Ureter (tissue), 1 donor: ENCODE data around the gene ATRNL1. TPM values are rescaled to one million over a fixed set of nuclear protein-coding genes. Genes with fewer than 3 reads are reported as not detected.

Source experiments
- DNase-seq: peaks from one replicate; pipeline ENCODE4 v3.0.0-alpha.2; 2020; ENCODE audit warnings: low spot score
- total RNA-seq: library from RNA; stranded (reverse); gene quantifications from one replicate; pipeline ENCODE4 v1.2.4, GENCODE V29; 2023
- donor health status: DM: yes; HTN: yes; CAD: no.

The ATRNL1 gene
- total RNA-seq, 1 donor from 2014 or later, result 18.4 TPM

DNA sequence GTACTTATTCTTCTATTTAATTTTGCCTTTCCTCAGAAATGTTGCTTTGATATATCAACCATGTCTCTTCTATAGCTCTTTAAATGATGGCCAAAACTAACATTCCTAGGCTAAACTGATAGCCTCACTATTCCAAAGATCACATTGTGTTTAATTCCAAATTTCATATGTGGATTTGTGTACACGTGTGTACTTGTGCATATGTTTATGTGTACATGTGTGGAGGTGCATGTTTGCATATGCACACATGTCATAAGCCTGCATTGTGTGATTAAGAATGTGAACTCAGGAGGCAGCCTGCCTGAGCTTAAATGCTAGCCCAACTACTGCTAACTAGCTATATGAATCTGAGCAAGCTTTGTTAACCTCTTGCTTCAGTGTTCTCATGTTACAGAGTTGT is 753.4 kb downstream of the ATRNL1 start:
- no peak for DNase-seq

DNA sequence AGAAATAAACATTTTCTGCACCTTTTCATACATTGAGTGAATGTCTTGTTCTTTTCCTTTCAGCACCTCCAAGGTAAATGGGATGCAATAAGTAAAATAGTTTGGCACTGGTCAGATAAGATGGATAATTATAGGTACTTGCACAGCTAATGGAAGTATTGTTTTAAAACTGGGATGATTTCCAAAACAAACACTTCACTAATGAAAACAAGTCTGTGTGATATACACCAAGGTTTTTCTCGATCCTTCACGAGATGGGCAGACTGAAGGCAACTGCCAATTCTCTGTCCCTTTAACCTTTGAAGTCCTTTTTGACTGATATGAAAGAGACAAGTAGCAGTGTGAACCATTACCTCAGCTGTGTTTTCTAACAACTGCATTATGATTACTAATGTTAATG is 756.0 kb downstream of the ATRNL1 start:
- DNase-seq, result no peak

GRCh38 chr10:115850666-115851065 is 757.5 kb downstream of the ATRNL1 start:
- no peak for DNase-seq

GRCh38 chr10:115851695-115852094 is 758.5 kb downstream of the ATRNL1 start:
- no peak for DNase-seq

- no peak for DNase-seq
These were observed 761.7 kb downstream of the ATRNL1 start for GRCh38 chr10:115854740-115855435.

- DNase-seq, result peak; percentile 43
These were observed 763.4 kb downstream of the ATRNL1 start for GRCh38 chr10:115856580-115856979.

- no peak for DNase-seq
These were observed 764.7 kb downstream of the ATRNL1 start for GRCh38 chr10:115857856-115858255.

GRCh38 chr10:115860182-115861107 is 767.3 kb downstream of the ATRNL1 start:
- DNase-seq, result no peak

- no peak for DNase-seq
These were observed 768.3 kb downstream of the ATRNL1 start for GRCh38 chr10:115861455-115861854.

DNA sequence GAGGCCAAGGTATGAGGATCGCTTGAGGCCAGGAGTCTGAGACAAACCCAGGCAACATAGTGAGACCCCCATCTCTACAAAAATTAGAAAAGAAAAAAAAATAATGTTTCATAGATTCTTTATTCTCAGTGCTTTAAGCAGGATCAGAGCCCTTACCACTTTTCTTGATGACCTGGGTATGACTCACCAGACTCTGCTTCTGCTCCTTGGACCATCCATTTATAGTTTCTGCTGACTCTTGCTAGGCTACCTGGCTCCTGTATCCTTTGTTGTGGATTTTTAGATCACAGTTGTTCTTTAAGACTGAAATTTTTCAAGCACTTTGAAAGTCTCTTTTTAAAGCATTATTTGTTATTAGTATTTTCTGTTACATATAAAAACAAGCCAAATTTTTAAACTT is 768.7 kb downstream of the ATRNL1 start:
- DNase-seq, result no peak

GRCh38 chr10:115866174-115866573 is 773.0 kb downstream of the ATRNL1 start:
- DNase-seq, result no peak

- DNase-seq, result no peak
These were observed 773.5 kb downstream of the ATRNL1 start for GRCh38 chr10:115866691-115867090.

DNA sequence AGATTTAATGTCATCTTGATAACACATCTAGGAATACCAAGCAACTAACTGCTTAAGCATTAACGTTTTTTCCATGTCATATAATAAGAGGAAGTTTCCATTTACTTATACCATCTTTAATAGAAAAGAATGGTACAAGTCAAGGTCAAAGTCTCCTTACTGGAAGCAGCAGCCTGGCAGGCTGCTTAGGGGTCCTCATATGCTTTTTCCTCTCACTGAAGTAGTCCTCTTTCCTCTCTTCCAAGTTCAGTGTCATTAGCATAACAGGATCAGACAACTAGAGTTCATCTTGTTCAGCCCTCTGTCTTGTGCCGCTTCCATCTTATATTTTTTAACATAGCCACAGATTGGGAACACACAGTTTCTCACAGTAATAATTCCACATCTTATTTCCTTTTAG is 774.1 kb downstream of the ATRNL1 start:
- DNase-seq, result no peak

DNA sequence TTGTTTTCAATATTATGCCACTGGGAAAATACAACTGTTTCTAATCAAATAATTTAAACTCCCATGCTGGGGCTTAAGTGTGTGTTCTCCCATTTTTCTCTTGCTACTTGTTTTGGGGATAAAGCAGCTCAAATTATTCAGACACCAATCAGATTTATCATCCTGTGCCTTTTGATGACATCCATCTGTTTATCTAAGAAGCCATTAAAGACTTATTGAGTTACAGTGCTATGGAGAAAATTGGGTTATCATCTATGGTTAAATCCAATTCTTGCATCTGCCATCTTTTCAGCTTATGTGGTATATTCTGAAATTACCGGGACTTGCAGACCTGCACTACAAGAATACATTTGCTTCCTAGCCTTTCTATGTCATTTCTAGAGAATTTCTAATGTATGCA is 778.7 kb downstream of the ATRNL1 start:
- no peak for DNase-seq

DNA sequence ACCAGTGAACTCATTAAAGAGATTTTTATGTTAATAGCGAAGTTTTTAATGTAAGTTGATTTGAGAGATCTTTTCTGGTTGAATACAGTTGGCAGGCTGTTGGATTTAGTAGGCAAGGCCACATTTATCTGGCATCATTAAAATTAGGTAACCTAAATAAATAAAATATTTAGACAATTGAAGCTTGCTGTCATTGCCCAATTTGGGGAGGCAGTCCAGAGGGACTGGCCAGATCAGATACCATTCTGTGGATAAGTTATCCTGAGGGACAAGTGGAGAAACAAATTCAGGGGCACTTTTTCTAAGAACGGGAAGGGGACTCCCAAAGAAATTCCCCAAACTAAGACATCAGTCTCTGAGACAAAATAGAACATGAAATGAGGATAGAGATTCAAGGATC is 782.0 kb downstream of the ATRNL1 start:
- DNase-seq, result no peak

DNA sequence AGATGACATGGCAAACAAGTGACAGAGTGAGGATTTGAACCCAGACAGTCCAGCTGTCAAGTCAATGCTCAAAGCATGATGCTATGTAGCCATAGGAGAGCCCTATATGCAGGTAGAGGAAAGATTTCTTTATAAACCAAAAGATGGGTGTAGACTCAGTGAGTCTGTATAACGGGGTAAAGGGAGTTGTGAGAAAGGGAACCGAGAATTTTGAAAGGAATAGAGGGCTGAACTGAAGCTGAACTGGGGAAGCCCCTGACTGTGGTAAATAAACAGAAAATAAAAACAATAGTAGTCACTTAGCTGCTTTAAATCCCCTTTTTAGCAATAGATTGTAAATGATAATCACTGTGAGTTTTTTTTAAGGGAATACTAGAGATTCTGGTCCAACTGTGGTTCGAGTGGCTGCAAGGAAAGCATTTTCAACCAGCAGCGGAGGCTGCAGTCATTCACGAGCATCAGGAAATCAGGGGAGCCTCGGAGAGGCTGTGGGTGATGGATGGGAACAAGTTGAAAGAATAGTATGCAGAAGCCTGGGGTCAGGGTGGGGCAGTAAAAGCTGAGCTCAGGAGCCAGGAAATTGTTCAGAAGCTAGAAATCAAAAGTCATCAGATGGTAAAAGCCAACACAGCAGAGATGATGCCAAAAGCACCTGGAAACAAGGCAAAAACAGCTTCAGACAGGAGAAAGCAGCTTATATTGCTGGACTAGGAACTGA is 786.4 kb downstream of the ATRNL1 start:
- no peak for DNase-seq

DNA sequence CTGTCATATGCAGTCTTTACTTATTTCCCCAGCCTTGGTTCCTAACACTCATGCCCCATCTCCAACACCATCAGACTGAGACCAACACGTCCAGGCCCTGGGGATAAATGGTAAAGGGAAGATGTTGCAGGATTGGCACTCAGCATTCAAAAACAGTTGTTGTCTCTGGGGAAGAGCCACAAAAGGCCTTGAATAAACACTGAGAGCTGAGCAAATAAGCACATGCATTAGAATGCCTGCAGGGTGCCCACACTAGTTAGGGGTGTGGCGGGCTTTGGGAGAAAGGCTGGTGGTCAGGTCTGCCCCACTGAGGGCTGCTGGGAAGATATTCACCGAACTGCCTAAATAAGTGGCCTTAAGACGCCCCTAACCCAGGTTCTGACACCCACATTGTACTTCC is 788.9 kb downstream of the ATRNL1 start:
- DNase-seq, result no peak

DNA sequence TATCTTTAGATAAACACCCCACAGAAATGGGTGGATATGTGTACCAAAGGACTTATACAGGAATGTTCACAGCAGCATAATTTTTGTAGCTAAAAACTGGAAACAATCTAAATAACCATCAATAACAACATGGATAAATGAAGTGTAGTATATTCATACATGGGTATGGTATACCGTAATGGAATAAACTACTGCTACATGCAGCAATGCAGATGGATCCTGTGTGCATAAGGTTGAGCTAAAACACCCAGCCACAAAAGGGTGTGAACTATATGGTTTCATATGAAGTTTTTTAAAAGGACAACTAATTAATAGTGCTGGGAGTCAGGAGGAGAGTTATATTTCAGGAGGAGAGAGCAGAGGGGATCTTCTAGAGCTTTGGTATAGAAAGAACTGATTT is 790.2 kb downstream of the ATRNL1 start:
- no peak for DNase-seq

- DNase-seq, result no peak
These were observed 791.2 kb downstream of the ATRNL1 start for GRCh38 chr10:115884331-115884730.

DNA sequence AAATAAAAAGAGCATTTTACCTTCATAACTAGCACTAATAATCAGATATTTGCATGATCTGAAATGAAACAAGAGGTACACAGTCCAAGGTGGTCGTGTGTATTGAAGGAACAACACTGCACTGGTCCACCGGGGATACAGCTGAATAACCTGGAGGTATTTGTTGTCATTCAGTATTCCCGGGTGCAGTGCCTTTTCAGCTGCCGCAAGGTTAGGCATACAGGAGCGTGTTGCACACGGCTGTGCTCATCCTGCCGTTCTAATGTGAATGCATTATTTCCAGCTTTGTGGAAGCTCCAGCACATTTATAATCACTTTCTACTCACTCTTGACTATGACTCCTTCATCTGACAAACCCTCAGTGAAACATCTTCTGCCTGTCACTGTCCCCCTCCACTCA is 802.0 kb downstream of the ATRNL1 start:
- DNase-seq, result no peak

GRCh38 chr10:115898242-115898641 is 805.1 kb downstream of the ATRNL1 start:
- DNase-seq, result no peak

- no peak for DNase-seq
These were observed 809.4 kb downstream of the ATRNL1 start for GRCh38 chr10:115902596-115902995.
